ENCODE data around the gene FRMPD3.
"Not testable (repeated sequence)": the region's sequence is repeated elsewhere in the genome, so short reads cannot be mapped to it uniquely, and the experiment has no call there.

FRMPD3 gene

DNA sequence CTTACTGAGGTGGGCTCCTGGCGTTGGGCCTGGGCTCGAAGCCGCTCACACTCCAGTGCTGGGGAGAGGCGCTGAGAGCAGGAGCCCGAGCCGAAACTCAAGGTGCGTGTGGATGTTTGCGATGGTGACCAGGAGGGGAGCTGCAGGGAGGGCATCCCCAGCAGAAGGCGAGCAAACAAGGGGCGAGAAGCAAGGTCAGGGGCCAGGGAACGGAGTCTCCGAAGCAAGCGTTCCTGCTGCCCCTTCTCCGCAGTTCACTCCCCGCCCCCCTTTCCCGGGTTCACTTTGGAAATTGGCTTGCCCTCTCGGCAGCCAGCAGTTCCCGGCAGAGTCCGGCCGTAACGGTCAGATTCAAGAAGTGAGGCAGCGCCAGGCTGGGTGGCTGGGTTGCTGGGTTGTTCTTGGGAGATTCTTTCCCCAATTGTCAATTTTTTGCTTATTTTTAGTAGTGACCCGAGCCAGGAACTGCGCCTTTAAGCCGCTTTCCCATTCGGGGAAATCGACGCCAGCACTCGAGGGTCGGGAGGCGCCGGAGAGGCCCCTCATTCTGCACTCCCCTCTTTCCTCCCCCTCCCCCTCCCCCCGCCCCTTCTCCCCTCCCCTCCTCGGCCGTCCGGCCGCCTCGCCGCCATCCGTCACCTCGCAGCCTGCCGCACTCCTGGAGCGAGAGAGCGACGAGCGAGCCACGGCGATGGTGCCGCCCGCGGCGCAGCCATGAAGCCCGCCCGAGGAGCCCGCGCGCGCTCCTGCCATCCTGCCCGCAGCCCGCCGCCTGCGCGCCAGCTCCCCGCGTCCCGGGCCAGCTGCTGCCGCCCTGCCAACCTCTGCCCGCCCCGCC, at the start of gene FRMPD3:
Gene FRMPD3, plus strand, starts transcription at position 655 of the 838 bp plus-strand sequence. CDS start 76,937 bp downstream, outside the sequence.
- DNase-seq, result no peak

DNA sequence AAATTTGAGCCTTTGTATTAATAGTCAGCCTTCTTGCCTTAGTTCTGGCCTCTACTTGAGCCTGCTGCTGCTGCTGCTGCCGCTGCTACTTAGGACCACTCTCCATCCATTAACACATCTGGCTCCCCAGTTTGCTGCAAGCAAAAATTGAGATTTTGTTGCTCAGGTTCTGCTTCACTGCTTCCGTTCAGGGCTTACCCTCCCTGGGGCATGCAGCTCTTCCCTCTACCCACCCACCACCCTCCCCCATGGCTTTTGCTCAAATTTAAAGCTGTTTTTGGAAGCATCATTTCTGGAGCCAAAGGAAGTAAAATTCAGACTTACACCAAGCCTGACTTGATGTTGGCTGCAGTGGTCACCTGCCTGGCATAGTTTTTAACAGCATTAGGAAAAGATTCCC, 28.9 kb upstream of the FRMPD3 start:
- no peak for DNase-seq

DNA sequence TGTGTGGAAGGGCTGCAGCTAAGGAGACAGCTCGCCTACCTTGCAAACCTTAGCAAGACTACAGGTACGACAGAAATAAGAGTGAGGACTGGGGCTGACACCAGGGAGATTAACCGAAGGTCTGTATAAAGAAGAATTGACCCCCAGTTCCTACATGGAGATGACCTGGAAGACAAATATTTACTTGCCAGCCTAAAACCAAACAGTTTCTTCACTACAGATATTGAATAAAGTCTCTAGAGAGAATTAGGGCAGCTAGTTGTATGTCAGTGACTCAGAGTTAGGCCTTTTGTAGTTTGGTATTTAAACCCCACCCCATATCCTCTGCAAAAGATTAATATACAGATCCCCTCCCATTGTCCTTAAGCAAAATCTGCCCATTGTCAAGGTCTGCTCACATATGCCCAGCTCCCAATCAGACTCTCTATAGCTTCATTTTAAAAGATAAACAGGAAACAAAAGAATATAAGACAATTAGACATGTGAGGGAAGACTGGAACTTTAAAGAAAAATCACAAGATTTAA, 28.1 kb upstream of the FRMPD3 start:
- DNase-seq, result no peak

DNA sequence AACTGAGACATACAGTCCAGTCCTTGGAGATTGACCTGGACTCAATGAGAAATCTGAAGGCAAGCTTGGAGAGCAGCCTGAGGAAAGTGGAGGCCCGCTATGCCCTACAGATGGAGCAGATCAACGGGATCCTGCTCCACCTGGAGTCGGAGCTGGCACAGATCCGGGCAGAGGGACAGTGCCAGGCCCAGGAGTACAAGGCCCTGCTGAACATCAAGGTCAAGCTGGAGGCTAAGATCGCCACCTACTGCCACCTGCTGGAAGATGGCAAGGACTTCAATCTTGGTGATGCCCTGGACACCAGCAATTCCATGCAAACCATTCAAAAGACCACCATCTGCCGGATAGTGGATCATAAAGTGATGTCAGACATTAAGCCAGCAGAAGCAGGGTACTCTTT, 20.4 kb upstream of the FRMPD3 start:
- no peak for DNase-seq

DNA sequence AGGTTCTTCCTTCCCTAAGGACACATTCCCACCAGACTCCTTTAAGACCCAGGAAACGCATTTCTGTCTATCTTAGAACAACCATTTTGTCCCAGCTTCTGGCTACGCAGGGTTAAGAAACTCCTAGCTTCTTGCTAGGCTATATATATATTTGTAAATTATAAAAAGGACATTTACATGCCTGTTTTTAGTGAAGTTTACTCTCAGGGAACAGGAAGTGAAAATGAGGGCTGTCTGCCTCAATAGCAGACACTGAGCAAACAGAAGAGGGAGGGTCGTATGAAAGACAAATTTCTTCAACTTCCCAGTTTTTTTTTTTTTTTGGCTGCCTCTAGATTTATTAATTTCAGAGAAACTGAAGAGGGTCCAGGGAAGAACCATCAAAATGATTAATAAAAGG, 9.3 kb upstream of the FRMPD3 start:
- DNase-seq, result no peak

DNA sequence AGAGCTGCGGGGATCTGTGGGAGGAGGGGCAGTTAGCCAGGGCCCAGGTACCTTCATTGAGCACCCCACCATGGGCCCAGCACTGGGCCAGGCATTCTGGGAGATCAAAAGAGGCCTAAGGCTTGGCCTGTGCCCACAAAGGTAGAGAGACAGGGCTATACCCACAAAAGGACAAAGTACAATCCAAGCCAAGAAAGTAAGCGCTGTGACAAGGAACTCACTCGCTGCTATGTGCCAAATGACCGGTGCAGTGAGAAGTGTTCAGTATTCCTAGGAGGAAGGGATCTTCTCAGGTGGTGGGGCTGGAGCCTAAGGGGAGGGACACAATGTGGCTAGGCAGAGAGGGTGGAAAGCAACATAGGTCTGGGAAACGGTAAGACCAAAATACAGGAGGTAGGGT, 8.8 kb upstream of the FRMPD3 start:
- DNase-seq, result no peak

DNA sequence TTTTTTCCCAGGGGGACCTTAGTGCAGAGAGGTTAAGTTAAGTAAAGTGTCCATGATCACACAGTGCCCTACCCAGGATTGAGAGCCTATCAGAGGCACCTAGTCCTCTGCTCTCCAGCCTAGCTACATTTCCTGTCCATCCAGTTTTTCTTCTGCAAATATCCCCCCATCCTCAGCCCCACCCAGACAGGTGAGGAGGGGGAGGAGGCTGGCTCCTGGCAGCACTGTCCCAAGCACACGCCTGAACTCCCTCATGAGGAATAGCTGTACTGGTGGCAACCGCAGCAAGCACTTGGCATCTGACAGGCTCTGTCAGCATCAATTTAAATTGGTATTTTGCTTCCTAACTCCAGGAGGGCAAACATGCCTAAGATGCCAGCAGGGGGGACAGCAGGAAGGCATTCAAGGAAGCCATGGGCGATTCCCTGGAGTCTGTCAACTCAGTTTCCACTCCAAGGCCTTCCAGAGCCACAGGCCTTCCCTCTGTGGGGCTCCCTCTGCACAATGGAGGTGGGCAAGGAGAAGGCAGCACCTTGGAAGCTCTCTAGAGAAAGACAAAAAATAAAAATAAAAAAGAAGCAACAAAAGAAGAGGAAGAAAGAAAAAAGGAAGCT, 6.4 kb upstream of the FRMPD3 start:
- DNase-seq, result no peak

DNA sequence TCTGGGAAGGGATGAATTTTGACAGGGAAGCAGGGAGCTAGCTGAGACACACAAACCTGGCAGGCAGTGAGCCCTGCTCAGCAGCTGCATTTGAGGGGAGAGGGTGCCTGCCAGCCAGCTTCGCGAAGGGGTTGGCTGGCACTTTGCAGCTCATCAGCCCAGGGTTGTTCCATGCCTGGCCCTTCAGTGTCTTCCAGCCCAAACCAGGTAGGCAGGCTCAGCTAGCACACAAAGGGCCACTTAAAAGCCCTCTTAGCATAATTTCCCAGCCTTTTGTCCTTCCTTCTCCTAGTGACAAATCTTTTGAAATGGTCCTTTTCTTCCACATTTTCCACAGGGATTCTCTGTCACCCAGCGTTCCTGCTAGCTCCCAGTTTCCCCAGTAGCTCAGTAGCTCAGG, 4.3 kb upstream of the FRMPD3 start:
- no peak for DNase-seq

DNA sequence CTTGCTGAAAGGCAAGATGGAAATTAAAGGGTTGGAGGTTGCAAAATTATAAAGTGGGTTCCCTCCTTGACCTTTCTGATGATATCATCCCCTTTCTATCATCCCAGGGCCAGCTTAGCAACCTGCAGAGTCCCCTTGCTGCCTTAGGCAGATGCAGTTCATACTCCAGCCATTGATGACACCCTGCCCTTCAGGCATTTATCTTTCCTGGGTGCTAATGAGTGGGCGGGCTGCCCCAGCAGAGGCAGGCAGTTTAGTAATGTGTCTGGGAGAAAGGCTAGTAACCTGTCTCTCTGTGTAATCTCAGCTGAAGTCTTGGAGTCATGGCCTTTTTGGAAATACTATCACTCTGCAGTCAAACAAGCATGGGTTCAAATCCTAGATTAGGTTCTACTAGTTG, 3.8 kb upstream of the FRMPD3 start:
- DNase-seq, result no peak

DNA sequence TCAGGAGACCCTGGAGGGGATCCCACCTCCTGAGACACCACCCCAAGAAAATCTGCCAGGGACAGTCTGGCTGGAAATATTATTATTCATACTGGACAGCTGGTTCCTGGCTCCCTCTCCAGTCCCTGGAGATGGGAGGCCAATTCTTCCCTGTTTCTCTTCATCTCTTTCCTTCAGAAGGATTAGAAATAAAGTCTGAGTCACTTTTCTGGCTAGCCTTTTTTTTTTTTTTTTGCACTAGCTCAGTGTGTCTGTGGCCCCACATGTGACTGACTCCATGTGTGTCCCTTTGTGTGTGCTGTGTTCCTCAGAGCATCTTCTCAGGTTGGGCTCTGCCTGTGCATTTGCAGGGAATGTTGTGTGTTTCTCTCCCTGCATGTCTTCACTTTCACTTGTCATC, 1.8 kb upstream of the FRMPD3 start:
- DNase-seq, result no peak

DNA sequence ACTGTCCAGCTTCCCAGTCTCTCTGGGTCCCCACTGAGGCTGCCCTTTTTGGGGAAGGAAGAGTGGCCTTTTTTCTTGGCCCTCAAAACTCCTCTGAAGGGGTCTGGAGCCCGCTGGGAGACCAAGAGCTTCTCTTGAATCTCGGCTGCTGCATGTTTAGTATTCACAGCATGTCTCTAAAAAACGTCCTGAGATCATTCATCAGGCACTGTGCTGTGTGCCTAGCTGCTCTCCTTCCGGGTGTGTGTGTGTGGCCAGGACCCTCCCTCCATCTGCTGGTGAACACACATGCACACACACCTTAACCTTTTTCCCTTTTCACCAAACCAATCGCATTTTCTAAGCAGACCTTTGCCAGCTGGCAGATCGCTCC, 841 bp upstream of the FRMPD3 start:
- DNase-seq, result no peak

DNA sequence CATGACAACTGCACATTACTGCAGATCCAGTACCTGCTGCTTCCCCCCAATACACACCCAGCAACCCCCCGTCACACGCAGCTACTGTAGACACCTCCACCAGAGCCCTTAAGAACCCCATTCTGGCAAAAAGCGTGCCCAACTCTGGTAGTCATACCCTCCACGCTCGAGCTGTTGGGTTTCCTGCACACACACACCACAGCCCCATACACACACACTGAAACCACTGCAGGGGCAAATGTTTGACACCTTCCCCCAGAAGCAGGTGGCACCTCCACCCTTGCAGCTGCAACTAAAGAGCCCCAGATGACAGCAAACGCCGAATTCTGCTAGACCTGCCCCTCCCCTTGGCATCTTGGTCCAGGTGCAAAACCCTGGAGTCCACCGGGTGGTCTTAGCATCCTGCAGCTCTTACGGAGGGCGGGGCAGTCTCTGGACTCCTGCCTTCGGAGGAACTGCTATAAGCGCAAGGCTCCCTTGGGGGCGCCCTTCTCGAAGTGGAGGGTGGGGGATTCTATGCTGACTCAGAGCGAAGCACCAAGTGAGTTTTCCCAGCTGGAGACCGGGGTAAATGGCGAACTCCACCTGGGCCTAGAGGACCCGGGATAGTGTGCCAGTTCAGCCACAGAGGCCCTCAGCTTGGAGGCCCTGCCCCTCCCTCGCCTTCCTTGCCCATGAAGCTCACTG, 1.5 kb downstream of the FRMPD3 start:
- DNase-seq, result no peak

DNA sequence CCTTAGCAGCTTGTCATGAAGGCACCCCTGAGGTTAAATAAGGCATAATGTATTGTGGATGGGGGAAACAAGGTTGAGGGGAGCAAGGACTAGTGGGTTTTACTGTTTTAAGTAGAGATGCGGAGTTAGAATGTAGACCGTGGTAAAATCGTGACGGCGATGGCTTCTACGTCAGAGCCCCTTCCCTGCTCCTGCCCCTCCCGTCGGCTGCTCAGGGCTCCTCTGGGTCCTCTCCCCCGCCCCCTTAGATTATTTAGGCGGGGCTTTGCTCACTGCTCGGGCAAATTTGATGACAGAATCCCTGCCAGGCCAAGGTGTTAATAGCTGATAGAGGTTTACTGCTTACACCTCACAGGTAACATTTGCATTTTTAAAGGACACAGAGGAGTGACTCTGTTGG, 2.3 kb downstream of the FRMPD3 start:
- no peak for DNase-seq

DNA sequence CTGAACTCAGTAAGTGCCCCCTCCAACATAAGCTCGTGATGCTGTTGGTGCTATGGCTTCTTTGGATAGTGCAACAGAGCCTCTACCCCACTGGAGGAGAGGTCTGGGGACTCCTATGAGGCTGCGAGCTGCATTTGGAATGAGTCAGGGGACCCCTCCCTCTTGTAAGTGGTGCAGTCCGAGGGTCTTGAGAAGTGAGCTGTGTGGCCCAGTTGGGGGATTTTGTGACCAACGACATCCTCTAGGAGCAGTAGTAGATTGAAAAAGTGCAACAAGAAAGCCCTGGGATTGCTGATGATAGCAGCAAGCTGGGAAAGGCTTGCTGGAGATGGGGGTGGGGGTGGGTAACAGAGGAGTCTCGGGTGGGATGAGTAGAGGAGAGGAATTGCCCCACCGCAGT, 3.1 kb downstream of the FRMPD3 start:
- no peak for DNase-seq

DNA sequence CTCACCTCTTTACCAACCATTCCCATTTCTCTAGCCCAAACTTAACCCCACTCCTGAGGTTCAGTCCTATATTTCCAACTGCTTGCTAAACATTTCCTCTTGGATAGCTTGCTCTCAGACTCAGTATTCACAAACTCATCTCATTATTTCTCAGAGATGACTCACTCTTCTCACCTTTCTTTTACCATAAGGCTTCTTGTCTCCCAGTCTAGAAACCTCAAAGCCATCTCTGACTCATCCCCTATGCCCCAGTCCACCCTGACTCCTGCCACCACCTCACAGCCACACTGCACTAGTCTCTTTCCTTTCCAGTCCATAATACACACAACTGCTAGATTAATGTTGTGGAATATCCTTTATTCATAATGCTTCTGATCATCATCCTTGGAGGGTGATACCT, 4.8 kb downstream of the FRMPD3 start:
- DNase-seq, result no peak

DNA sequence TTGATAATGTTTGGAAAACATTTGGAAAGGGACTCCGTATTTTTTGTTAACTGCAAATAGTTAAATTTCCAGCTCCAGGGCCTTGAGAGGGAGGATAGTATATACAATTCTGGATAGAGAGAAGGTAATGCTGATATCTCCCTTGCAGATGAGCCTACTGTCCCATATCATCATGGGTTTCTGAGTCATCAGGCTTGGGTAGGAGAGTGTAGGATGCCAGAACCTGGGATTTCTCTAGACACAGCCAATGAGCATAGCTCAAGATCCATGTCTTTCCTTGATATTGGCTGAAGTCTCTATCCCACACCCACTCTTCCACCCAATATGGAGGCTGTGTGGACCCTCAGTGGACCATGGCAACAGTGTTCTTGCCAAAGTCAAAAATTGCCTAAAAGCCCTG, 7.8 kb downstream of the FRMPD3 start:
- no peak for DNase-seq

DNA sequence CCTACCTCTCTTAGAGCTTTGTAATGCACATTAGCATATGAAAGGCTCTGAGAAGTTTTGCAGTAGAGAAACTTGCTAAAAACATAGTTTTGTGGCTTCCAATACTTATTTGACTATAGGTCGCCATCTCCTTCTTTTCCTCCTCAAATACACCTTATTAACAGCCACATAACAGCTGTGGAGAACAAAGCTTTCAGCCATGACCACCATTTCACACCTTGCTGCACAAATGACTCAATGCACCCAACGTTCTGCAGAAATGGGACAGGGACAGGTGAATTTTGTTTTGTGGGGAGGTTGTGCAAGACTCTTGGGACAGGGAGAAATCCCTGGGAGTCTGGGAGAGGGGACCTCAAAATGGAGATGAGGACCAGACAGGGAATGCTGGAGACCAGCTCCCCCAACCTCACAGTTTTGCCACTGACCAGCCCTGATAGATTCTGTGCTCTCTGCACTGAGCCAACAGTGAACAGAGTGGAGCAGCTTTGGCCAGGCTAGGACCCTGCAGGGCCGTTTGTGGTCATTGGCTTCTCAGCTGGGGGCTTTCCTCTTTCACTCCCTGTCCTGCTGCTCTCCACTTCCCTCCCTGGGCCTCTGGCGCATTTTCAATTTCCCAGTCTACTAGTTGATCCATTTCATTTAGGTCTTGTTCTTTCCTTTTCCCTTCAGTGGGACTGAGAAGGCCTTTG, 16.6 kb downstream of the FRMPD3 start:
- DNase-seq, result no peak

DNA sequence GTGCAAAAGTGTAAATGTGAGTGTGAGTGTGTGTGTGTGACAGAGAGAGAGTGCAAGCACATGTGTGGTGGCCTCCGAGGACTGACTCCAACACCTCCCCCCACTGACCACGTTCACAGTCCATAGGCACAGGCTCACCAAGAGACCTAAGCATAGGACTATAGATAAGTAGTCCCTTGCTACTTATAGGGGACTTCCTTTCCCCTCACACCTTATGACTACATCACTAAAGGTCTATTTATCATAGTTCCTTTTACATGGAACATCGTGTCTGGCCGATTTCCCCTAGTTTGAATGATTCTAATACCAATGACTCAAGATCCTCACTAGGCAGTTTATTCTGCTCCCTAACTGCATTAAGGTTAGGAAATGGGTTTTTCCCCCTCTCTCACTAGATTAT, 17.8 kb downstream of the FRMPD3 start:
- no peak for DNase-seq

DNA sequence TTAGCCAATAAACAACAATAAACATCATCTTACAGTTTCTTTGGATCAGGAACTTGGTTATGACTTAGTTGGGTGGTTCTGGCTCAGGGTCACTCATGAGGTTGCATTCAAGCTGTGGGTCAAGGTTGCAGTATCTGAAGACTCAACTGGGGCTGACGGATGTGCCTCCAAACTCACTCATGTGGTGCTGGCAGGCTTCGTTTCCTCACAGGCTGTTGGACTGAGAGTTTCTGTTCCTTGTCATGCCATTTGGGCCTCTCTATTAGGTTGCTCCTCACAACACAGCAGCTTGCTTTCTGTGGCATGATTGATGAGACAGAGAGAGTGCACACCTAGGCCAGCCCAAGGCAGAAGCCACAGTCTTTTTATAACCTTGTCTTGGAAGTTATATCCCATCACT, 20.7 kb downstream of the FRMPD3 start:
- DNase-seq, result no peak

DNA sequence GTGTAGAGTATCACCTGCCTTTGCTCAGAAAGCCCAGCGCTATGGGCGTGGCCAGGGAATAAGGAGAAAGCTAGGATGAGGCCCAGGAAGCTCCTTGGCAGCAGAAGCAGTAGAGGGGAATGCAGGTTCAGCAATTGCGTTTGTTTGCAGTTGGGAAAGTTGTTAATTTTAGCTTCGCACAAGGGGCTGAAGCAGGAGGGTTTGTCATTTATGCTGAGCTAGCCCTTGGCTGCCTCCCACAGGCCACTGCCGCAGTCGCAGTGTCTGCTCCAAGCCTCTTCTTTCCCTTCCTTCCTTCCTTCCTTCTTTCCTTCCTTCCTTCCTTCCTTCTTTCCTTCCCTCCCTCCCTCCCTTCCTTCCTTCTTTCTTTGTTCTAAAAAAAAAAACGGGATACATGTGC, 21.5 kb downstream of the FRMPD3 start:
- no peak for DNase-seq

DNA sequence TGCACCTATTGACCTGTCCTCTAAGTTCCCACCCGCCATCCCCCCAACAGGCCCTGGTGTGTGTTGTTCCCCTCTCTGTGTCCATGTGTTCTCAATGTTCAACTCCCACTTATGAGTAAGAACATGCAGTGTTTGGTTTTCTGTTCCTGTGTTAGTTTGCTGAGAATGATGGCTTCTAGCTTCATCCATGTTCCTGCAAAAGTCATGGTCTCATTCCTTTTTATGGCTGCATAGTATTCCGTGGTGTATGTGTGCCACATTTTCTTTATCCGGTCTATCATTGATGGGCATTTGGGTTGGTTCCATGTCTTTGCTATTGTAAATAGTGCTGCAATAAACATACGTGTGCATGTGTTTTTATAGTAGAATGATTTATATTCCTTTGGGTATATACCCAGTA, 22.0 kb downstream of the FRMPD3 start:
- not testable (repeated sequence) for DNase-seq

DNA sequence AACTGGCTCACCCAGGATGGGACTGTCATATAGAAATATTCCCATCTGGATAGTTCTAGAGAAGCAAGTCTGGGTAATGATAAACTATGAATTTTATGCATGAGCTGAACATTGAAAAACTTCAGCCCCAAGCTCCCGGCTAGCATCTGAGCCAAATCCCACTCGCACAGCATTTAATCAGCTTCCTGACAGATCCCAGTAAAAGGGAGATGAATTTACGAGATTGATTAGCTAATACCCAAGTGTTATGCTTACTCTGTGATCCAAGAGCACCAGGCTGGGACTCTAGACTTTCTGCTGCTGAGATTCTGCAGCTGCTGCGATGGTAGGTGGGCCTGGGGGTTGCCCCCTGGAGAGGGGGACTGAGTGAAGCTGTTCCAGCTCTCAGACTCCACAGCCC, 28.0 kb downstream of the FRMPD3 start:
- DNase-seq, result no peak

DNA sequence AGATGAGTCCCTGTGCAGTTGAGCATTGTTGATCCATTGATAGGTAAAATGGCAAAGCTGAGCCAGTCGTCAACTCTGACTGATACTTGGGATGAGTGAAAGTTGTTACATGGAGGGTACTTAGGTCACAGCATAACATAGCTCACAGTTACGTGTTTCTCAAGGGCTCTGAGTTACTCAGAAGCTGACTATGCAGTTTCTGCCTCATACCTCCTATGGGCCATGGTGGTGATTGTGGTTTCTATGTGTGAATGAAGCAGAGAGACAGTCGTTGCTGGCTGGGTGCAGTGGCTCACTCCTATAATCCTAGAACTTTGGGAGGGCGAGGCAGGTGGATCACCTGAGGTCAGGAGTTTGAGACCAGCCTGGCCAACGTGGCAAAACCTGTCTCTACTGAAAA, 30.8 kb downstream of the FRMPD3 start:
- DNase-seq, result no peak

Measured in right forelimb (tissue), 1 donor.